HG03175 (cell line): ENCODE results near the gene ABHD4.
"Not testable (repeated sequence)": the region's sequence is repeated elsewhere in the genome, so short reads cannot be mapped to it uniquely, and the experiment has no call there.

Source experiments
- ATAC-seq: cut with Tn5 transposase; IDR thresholded peaks from one replicate; pipeline ENCODE4 v1.9.1; 2021; ENCODE audit warnings: mild to moderate bottlenecking, moderate library complexity; ENCODE audit not compliant: unreplicated experiment

Gene ABHD4, protein sequence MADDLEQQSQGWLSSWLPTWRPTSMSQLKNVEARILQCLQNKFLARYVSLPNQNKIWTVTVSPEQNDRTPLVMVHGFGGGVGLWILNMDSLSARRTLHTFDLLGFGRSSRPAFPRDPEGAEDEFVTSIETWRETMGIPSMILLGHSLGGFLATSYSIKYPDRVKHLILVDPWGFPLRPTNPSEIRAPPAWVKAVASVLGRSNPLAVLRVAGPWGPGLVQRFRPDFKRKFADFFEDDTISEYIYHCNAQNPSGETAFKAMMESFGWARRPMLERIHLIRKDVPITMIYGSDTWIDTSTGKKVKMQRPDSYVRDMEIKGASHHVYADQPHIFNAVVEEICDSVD

DNA sequence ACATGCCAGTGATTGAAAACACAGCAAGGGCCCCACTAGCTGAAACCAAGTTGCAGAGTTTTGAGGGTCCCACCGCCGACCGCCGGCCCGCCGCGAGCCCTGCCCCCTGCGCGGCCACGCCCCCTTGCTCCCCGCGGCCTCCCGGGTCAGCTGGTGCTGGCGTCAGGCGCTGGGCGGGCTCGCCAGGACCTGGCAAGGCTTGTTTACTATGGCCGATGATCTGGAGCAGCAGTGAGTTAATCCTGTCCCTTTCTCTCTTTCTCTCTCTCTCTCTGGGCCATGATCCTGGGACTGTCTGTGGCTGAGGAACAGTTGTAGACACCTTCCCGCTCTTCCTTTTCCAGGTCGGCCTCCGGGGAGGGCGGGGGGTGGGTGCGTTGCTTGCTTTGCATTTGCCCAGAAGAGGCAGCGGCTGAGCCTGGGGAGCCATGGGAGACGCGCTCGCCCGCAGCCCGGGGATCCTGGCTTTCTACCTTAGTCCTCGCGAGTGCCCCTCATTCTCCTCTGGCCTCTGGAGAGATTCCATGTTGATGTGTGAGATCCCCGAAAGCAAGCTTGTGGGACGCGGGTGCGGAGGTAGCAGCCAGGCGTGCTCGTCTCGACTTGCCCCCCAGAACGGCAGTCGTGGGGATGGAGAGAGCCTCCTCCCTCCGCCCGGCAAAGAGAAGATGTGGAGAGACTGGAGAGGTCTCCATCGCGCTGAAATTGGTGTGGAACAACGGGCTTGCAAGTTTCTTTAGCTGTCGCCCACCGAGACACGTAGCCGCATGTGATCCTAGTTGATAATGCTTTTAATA is at the start of gene ABHD4:
TSS of gene ABHD4 (plus strand) at position 202 of the 797 bp plus-strand sequence. CDS start at position 209, 7 bp downstream.
- peak; percentile 88 for ATAC-seq

DNA sequence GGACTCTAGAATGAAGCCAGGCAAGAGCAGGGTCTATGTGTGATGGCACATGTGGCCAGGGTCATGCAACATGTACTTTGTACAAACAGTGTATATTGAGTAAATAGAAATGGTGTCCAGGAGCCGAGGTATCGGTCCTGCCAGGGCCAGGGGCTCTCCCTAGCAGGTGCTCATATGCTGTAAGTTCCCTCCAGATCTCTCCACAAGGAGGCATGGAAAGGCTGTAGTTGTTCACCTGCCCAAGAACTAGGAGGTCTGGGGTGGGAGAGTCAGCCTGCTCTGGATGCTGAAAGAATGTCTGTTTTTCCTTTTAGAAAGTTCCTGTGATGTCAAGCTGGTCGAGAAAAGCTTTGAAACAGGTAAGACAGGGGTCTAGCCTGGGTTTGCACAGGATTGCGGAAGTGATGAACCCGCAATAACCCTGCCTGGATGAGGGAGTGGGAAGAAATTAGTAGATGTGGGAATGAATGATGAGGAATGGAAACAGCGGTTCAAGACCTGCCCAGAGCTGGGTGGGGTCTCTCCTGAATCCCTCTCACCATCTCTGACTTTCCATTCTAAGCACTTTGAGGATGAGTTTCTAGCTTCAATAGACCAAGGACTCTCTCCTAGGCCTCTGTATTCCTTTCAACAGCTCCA is 48.7 kb upstream of the ABHD4 start:
- no peak for ATAC-seq

DNA sequence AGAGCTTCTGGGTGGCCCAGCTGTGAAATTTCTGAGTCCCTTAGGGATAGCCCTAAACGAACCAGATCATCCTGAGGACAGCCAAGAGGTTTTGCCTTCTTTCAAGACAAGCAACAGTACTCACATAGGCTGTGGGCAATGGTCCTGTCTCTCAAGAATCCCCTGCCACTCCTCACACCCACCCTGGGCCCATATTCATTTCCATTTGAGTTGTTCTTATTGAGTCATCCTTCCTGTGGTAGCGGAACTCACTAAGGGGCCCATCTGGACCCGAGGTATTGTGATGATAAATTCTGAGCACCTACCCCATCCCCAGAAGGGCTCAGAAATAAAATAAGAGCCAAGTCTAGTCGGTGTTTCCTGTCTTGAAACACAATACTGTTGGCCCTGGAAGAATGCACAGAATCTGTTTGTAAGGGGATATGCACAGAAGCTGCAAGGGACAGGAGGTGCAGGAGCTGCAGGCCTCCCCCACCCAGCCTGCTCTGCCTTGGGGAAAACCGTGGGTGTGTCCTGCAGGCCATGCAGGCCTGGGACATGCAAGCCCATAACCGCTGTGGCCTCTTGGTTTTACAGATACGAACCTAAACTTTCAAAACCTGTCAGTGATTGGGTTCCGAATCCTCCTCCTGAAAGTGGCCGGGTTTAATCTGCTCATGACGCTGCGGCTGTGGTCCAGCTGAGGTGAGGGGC is 48.0 kb upstream of the ABHD4 start:
- peak; percentile 51 for ATAC-seq

DNA sequence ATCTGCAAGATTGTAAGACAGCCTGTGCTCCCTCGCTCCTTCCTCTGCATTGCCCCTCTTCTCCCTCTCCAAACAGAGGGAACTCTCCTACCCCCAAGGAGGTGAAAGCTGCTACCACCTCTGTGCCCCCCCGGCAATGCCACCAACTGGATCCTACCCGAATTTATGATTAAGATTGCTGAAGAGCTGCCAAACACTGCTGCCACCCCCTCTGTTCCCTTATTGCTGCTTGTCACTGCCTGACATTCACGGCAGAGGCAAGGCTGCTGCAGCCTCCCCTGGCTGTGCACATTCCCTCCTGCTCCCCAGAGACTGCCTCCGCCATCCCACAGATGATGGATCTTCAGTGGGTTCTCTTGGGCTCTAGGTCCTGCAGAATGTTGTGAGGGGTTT is 46.5 kb upstream of the ABHD4 start:
- no peak for ATAC-seq

DNA sequence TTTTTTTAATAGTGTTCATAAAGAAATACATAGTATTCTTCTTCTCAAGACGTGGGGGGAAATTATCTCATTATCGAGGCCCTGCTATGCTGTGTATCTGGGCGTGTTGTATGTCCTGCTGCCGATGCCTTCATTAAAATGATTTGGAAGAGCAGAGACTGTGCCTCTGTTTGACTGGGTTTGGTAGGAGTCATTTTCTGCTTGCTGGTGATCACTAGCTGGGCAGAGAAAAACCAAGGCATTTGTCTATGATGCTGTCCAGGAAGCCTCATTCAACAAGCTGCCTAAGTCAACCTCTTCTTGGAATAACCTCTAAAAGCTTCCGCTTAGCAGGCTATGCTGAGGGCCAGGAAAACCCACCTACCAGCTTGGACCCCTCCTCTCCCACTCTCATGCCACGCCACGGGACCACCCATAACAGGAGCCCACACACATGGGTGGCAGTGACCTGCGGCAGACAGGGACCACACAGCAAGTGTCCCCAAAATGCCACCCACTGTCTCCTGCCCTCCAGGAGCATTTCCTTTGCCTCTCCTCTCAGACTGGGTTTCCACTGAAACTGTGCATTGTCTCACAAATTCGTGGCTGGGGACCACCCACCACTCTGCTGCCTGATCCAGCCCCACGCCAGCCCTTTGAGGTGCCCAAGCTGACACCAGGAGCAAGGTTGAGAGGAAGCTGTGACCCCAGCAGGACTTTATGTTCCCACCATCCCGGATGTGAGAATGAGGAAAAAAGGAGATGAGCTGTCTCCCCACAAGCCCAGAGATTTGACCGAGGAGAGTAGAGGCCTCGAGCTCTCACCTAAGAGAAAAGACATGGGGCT is 45.9 kb upstream of the ABHD4 start:
- ATAC-seq: no peak

DNA sequence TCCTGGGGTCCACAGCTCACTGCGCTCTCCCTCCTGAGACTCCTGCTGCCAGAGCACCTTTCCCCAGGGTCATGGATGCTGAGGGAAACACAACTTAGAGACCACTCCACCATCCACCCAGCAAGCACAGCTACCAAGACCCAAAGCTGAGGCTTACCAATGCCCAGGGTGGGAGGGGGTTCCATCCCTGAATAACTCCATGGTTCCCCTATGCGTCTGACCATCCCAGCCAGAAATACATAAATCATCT is 45.3 kb upstream of the ABHD4 start:
- ATAC-seq: no peak

DNA sequence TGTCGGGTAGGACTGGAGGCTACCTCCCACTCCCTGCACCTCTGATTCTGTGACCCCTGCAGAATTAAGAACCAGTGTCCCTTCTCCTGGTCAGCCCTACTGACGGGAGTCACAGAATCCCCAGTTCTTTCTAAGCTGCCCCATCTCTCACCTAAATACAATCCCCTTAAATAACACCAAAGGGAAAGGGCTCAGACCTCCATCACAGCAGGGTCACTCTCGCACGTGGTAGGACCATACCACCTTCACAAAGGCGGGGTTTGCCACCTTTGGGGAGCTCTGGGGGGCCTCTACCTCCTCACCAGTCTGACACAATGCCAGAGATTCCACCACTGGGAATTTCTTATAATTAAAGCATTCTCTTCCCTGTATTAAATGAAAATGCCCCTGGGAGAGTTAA is 44.7 kb upstream of the ABHD4 start:
- ATAC-seq: no peak

DNA sequence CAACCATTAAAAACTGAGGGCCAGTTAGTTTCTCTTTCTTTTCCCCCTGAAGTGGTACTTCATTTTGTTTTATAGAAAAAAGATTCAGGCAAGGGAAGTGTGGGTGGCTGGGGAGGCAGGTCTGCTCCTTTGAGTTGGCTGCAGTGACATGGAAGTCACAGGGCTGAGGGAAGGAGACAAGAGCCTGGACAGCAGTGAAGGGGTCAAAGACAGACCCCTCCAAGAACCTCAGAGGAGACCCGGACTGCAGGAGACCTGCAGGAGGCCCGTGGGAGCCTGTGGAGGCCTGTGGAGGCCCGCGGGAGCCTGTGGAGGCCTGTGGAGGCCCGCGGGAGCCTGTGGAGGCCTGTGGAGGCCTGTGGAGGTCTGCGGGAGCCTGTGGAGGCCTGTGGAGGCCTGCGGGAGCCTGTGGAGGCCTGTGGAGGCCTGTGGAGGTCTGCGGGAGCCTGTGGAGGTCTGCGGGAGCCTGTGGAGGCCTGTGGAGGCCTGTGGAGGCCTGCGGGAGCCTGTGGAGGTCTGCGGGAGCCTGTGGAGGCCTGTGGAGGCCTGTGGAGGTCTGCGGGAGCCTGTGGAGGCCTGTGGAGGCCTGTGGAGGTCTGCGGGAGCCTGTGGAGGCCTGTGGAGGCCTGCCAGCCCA is 44.1 kb upstream of the ABHD4 start:
- ATAC-seq: not testable (repeated sequence)

DNA sequence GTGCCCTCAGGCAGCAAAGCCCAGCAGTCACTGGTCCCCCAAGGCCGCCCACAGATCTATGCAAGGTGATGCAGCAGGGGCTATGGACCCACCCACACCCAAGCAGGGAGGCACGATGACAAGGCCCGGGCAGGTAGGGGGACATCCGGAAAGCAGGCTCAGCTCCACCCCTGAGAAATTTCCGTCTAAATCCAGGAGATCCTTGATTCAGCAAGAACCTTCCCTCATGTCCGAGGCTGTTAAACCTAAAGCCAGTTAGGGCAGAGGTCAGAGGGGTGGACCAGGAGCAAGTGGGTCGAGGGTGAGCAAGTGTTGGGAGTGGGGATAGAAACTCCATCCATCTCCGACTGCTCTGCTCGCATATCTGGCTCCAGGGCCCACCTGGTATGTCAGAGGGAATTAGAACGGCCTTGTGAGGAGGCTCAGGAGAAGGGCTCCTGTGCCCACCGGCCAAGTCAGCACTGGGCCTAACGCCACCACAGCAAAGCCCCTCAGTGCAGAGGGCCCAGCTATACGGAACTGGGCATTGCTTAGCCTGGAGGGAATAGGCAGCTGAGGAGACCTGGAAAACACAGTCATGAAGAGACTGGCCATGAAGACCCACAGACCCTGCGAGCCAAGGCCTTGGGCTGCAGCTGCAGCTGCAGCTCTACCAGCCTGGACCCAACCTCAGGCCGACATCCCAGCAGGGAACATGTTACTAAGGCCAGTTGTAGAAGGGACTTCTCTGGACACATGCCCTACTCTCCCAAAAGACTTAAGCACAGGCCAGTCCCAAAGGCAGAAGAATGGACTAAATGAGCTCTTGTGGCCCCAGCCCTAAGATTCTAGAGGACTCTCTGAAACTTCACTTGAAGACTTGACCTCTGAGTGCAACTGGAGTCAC is 43.4 kb upstream of the ABHD4 start:
- ATAC-seq: no peak

DNA sequence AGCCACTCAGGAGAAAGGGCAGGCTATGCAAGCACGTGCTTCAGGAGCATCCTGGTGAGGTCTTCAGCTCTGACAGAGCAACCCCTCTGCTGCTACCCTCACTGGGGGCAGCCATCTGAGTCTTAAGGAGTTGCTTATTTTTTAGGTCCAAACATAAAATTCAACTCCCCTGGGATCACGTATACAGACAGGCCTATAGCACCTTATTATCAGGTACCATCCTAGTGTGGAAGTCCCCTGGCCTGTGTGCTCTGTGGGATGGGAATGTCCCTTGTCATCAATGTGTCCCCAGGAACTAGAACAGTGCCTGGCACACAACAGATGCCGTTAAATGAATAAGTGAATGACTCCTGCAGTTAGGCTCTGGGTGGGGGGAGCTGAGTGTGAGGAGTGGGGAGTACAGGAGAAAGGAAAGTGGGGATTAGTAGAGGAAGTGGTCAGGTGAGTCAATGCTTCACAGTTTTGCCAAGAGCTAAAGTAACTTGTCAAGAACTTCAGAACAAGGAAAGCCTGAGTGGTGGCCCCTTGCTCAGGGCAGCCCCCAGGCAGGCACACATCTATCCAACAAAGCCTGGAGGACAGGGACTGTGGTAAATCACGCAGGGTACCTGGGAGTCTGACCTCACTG is 42.6 kb upstream of the ABHD4 start:
- ATAC-seq: peak; percentile 1

DNA sequence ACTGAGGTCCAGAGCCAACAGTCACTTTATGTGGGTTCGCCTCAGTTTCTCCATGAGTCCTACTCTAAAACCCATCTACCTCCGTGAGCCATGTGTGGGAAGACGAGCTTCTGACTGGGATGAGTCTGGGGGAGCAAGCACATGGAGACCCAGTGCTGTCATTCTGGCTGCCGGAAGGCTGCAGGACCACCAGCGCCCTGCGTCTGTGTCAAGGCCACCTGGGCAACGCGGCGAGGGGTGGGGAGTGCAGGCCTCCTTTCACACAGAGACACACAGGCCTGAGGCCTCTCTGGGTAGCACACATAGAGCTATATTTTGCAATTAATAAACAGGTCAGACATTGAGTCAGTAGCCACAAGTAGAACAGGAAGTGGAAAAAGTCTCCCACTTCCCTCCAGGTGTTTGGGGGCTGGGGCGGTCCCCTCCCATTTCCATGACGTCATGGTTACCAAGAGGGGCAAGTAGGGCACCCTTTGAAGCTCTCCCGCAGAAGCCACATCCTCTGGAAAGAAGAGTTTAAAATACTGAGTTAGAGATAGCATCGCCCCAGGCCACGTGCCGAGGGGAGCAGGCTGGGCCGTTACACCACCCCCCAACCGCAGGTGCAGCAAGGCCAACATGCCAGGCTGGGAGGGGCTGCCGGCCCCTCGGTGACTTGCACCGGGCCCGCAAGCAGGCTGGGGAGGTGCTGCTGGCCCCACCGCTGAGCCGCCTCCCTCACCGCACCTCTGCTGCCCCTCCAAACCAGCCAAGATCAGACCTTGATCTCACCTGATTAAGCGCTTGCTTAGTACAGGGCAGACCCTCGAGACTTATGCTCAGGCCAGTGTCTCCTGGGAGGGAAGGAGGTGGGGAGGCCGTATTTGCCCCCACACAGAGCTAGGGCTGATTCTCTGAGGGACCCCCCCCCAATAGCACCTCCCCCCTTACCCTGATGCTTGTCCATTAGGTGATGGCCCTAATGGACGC is 41.8 kb upstream of the ABHD4 start:
- ATAC-seq: peak; percentile 79

DNA sequence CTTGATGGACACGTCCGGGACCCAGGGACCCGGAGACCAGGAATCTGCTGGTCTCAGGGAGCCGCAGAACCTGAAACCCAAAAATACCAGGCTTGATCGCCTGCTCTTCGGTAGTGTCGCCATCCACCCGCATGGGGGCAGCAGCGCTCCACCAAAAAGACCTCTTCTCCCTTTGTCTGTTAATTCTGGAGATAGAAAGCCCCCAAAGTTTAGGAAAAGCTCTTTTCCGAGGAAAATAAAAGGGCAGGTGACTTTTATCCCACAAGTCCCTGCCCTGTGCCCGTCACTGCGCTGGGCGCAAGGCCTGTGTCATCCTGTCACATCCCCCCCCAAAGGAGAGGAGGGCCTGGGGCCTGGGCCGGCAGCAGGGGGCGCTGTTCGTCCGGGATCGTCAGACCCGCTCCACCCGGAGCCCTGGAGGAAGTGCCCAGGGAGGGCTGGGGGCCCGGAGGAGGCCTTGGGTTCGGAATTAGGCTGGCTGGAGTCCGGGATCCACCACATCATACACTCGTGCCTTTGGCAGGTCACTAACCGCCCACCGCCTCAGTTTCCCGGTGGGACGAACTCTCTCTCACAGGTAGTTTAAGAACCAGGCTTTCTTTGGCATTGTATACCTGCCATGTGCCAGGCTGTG is 41.0 kb upstream of the ABHD4 start:
- ATAC-seq: peak; percentile 26

DNA sequence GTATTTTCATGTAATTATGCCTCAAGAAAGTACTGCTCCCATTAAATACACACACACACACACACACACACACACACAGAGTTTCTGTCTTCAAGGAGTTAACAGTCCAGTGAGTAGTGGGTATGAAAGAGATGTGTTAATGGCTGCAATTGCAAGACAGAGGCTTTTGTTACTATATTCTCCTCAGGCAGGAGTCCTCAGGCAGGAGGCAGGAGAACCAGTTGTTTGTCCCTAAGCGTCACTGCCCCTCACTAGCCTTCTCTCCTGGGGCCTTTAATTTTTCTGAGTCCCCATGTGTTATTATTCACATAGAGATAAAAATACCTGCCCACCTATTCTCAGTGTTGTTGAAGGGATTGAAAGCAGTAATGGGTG is 40.3 kb upstream of the ABHD4 start:
- no peak for ATAC-seq

DNA sequence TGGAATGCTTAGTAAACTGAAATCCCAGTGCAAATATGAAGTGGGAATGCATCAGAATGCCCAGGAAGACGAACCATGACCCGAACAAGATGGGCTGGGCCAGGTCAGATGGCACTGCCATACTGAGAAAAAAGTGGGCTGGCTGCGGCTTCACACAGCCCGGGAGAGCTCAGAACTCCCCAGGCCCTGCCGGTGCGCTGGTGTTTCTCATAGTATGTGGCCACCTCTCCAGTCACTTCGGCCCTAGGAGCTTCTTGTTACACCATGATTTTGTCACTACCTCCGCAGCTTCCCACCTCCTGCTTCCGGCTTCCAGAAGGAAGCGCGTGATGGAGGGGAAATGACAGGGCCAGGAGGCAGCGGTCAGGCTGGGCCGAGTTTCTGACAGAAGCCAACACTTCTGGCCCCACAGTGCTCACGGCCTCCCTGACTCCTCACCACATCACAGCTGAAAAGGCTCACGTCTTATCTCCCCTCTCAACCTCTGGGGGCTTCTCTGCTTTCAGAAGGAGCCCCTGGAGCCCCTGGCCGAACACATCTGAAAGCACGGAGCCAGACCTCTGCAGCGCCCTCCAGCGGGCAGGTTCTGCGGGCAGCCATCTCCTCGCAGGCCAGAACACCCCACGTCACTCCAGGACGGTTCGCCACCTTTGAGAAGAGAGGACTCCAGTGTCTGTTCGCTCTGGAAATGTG is 39.7 kb upstream of the ABHD4 start:
- no peak for ATAC-seq

DNA sequence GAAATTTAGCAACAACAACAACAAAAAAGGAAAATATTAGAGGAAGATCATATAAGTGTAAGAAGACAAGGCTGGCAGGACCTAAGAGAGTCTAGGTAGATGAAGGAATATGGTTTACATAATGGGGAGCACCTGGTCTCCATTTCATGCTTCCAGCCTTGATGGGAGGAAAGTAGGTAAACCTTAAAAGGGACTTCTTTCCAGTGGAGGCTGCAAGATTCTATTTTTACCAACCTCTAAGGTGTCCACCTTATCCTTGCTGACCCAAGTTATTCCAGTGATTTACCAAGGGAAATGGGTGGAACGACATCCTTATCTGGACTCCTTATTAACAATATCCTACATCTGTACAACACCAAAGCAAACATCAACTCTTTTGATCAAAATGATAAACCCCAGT is 39.1 kb upstream of the ABHD4 start:
- ATAC-seq: no peak

DNA sequence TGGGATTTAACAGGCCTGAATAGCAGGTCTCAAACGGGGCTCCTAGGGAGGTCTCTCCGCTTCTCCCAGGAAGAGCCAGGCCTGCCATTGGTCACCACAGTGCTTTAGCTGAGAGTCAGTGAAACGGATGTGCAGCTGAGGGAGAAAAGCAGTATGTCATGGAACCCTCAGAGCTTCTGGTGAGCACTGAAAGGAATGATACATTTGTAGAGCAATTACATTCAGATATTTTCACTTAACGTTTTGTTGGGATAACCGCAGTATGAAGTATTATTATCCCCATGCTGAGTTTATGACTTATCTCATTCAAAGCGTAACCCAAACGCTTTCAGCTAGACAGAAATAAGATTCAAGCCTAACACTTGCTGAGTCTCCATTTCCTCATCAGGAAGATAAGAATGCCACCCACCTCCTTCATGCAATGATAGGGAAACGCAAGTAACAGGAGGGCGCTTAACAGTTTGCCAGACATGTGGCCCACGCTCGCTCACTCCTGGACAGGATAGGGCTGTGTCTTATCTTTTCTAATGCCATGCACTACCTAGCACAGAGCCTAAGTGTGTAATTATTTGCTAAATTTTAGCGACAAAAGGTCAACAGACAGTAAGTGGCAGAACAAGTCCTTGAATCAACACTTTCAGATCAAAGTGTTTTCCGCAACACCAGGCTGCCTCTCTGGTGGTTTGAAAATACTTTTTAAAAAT is 37.3 kb upstream of the ABHD4 start:
- ATAC-seq: no peak
